HepG2 (cell line): Measurements from ENCODE around the gene DENND2A.

ENCODE experiments used
- CTCF ChIP-seq: sonication (generic); formaldehyde crosslinking; IDR thresholded peaks from 2 replicates; pipeline ENCODE4 v1.5.0; 2020; ENCODE audit warnings: mild to moderate bottlenecking, missing genetic modification reagents, moderate library complexity
- IKZF4 ChIP-seq: sonication (generic); formaldehyde crosslinking; IDR thresholded peaks from 2 replicates; pipeline ENCODE4 v1.5.1; 2020; ENCODE audit warnings: borderline replicate concordance, mild to moderate bottlenecking, low read depth, missing genetic modification reagents; ENCODE audit errors: not compliant biosample characterization
- KLF16 ChIP-seq, 2 experiments: sonication (generic) in 1 of 2; formaldehyde crosslinking in 1 of 2; IDR thresholded peaks; 2 replicates each; pipeline versions ENCODE4 v1.6.1 to v1.8.0; 2016 to 2023; ENCODE audit warnings: missing genetic modification reagents in 2 of 2, missing compliant biosample characterization in 1 of 2
- PPARG ChIP-seq: conservative IDR thresholded peaks from 2 replicates; pipeline ENCODE4 v1.6.1; 2016; ENCODE audit warnings: missing biosample characterization, missing genetic modification reagents
- SIN3A ChIP-seq: IDR thresholded peaks from 2 replicates; pipeline ENCODE4 v1.6.1; 2011; ENCODE audit warnings: low read depth, mild to moderate bottlenecking, control low read depth, low read length, borderline replicate concordance
- SP2 ChIP-seq: sonication (generic); formaldehyde crosslinking; IDR thresholded peaks from 2 replicates; pipeline ENCODE4 v1.5.1; 2020; ENCODE audit warnings: mild to moderate bottlenecking, missing genetic modification reagents
- YY1 ChIP-seq: IDR thresholded peaks from 2 replicates; pipeline ENCODE4 v1.6.1; 2011; ENCODE audit warnings: low read length, low read depth, moderate library complexity, mild to moderate bottlenecking; ENCODE audit not compliant: insufficient read depth, insufficient replicate concordance
- ZNF557 ChIP-seq: sonication (generic); formaldehyde crosslinking; IDR thresholded peaks from 2 replicates; pipeline ENCODE4 v1.4.0; 2020; ENCODE audit warnings: missing genetic modification reagents
- TF ChIP-seq, protein P1 (sequence below): IDR thresholded peaks from 2 replicates; pipeline ENCODE4 v1.6.1; 2012; ENCODE audit warnings: inconsistent platforms
- TF ChIP-seq, protein P2 (sequence below): sonication (generic); formaldehyde crosslinking; IDR thresholded peaks from 2 replicates; pipeline ENCODE4 v1.4.0; 2020; ENCODE audit warnings: low read depth, mild to moderate bottlenecking, missing genetic modification reagents

- no peak for TF ChIP-seq ZNF557 (CRISPR knock-in tag)
- no peak for TF ChIP-seq SP2
- no peak for TF ChIP-seq YY1
- TF ChIP-seq, protein P1, sequence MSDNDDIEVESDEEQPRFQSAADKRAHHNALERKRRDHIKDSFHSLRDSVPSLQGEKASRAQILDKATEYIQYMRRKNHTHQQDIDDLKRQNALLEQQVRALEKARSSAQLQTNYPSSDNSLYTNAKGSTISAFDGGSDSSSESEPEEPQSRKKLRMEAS: no peak
- peak; percentile 43 for TF ChIP-seq CTCF (CRISPR knock-in tag)
- TF ChIP-seq PPARG (CRISPR knock-in tag): no peak
- TF ChIP-seq KLF16 (CRISPR knock-in tag; IDR thresholded peaks at IDR 0.05): no peak
- TF ChIP-seq SIN3A: no peak
- TF ChIP-seq, protein P2, sequence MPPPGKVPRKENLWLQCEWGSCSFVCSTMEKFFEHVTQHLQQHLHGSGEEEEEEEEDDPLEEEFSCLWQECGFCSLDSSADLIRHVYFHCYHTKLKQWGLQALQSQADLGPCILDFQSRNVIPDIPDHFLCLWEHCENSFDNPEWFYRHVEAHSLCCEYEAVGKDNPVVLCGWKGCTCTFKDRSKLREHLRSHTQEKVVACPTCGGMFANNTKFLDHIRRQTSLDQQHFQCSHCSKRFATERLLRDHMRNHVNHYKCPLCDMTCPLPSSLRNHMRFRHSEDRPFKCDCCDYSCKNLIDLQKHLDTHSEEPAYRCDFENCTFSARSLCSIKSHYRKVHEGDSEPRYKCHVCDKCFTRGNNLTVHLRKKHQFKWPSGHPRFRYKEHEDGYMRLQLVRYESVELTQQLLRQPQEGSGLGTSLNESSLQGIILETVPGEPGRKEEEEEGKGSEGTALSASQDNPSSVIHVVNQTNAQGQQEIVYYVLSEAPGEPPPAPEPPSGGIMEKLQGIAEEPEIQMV: no peak
- no peak for TF ChIP-seq IKZF4 (CRISPR knock-in tag)
Observed at GRCh38 chr7:140661124-140661523, 20.5 kb upstream of the DENND2A start.
